Lower lobe of right lung (tissue), 2 donors: ENCODE measurements around the gene CCDC38. TPM values are rescaled to one million over a fixed set of nuclear protein-coding genes. Genes with fewer than 3 reads are reported as not detected.

Experiments
- ATAC-seq, 2 donors: fragments of 200-7000 bp; cut with Tn5 transposase; one replicate each; pipeline ENCODE4 v1.9.1; 2020 to 2022; ENCODE audit warnings: mild to moderate bottlenecking in 2 of 2, moderate library complexity in 2 of 2
- DNase-seq: peaks from one replicate; pipeline ENCODE4 v3.0.0-alpha.2; 2020
- H3K27ac ChIP-seq: fragments of 200-600 bp; one replicate; pipeline ENCODE4 v1.8.0; 2022
- H3K27me3 ChIP-seq: fragments of 200-600 bp; one replicate; pipeline ENCODE4 v1.8.0; 2022; ENCODE audit warnings: low read depth
- H3K36me3 ChIP-seq: fragments of 200-600 bp; one replicate; pipeline ENCODE4 v1.8.0; 2022; ENCODE audit warnings: mild to moderate bottlenecking
- H3K4me1 ChIP-seq: fragments of 200-600 bp; one replicate; pipeline ENCODE4 v1.8.0; 2022
- H3K4me3 ChIP-seq: fragments of 200-600 bp; one replicate; pipeline ENCODE4 v1.8.0; 2022; ENCODE audit warnings: mild to moderate bottlenecking
- H3K9me3 ChIP-seq: fragments of 200-600 bp; one replicate; pipeline ENCODE4 v1.8.0; 2022
- intact Hi-C: fragments of 100-400 bp; cut with DNase I; formaldehyde crosslinking; loops from one replicate; pipeline ENCODE4 v1.11.0; 2022
- long read RNA-seq: library from polyadenylated mRNA; unstranded; transcript quantifications from one replicate; pipeline ENCODE4 v2.0.0, GENCODE V29; 2021
- total RNA-seq: library from RNA; stranded (reverse); fragmentation: NEBNext Ultra II Directional; extraction: Animal tissue kit (Norgen Biotek cat#: 25700); gene quantifications from one replicate; pipeline ENCODE4 v1.2.1, GENCODE V29; 2021
- TF ChIP-seq, protein P1 (sequence below): fragments of 200-600 bp; IDR thresholded peaks from one replicate; pipeline ENCODE4 v1.8.0; 2022; ENCODE audit warnings: antibody characterized with exemption, mild to moderate bottlenecking
- donor health status: DM: no; HTN: yes; CAD: no; lungs with severe emphysema.

CCDC38 gene
- total RNA-seq: 0.24 TPM
- long read RNA-seq, partial matches to known transcripts: 0 of 1 reads
- long read RNA-seq, other reads (novel, unspliced or antisense): 1 of 1 reads

GRCh38 chr12:95942524-95943329 lies at the start of gene CCDC38:
CCDC38 (minus strand) TSS chr12:95942614; CDS start chr12:95936509, 6,105 bp downstream.
- DNase-seq: peak; percentile 87
- H3K27ac ChIP-seq: peak within 1 kb of the TSS; percentile 84
- peaks cover 7% of the 10 kb centered on the region for H3K4me1 ChIP-seq
- peak; percentile 99 for ATAC-seq
- intact Hi-C loops: no loop called here
- TF ChIP-seq, protein P1, sequence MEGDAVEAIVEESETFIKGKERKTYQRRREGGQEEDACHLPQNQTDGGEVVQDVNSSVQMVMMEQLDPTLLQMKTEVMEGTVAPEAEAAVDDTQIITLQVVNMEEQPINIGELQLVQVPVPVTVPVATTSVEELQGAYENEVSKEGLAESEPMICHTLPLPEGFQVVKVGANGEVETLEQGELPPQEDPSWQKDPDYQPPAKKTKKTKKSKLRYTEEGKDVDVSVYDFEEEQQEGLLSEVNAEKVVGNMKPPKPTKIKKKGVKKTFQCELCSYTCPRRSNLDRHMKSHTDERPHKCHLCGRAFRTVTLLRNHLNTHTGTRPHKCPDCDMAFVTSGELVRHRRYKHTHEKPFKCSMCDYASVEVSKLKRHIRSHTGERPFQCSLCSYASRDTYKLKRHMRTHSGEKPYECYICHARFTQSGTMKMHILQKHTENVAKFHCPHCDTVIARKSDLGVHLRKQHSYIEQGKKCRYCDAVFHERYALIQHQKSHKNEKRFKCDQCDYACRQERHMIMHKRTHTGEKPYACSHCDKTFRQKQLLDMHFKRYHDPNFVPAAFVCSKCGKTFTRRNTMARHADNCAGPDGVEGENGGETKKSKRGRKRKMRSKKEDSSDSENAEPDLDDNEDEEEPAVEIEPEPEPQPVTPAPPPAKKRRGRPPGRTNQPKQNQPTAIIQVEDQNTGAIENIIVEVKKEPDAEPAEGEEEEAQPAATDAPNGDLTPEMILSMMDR: no peak
- H3K9me3 ChIP-seq: no peaks in the 10 kb centered on the region
- H3K4me3 ChIP-seq: peak within 1 kb of the TSS; percentile 94
- no peaks in the 10 kb centered on the region for H3K27me3 ChIP-seq
- no peaks in the 10 kb centered on the region for H3K36me3 ChIP-seq

GRCh38 chr12:95990136-95990535 lies 47.7 kb upstream of the CCDC38 start:
- H3K27me3 ChIP-seq: no peaks in the 10 kb centered on the region
- no peaks in the 10 kb centered on the region for H3K9me3 ChIP-seq
- H3K4me3 ChIP-seq: no peak overlapping the region
- TF ChIP-seq, protein P1: no peak
- no peak overlapping the region for H3K27ac ChIP-seq
- no peak for DNase-seq
- intact Hi-C loops: no loop called here
- H3K4me1 ChIP-seq: no peaks in the 10 kb centered on the region
- no peaks in the 10 kb centered on the region for H3K36me3 ChIP-seq
- ATAC-seq: no peak

GRCh38 chr12:95989504-95990123 lies 47.2 kb upstream of the CCDC38 start:
- no peak overlapping the region for H3K27ac ChIP-seq
- H3K36me3 ChIP-seq: no peaks in the 10 kb centered on the region
- TF ChIP-seq, protein P1: no peak
- no peaks in the 10 kb centered on the region for H3K27me3 ChIP-seq
- ATAC-seq (no peak), DNase-seq (no peak)
- H3K9me3 ChIP-seq: no peaks in the 10 kb centered on the region
- intact Hi-C loops: no loop called here
- no peak overlapping the region for H3K4me3 ChIP-seq
- no peaks in the 10 kb centered on the region for H3K4me1 ChIP-seq

DNA sequence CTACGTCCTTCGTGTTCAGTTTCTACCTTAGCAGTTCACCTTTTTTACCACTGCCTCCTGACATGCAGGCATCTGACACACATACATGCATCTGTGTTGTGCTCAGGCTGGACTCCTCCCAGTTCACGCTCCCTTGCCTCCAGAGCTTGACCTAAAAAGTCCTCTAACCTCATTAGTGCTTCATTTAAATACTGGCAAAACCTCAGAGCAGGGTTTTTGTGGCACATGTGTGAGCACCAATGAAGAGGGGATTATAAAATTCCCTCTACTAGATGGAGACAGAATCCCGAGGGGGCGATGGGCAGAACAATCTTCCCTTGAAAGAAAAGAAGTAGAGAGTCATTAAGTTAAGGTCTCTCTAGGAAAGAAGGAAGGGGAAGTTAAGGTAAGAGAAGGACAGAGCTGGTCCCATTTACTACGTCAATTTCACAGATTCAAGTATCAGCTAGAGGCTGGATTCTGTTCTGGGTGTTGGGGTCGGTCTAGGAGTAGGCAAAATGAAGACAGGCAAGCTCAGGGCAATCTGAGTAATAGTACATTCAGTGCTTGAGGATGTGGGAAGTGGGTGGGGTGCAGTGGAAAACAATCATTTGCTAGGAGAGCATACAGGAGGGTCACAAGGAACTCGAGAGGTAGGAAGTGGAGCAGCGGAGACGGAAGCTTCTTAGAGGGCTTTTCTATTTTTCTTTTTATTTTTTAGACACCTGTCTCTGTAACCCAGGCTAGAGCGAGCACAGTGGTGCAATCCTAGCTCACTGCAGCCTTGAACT lies 46.3 kb upstream of the CCDC38 start:
- intact Hi-C loops: no loop called here
- no peak for ATAC-seq
- H3K4me3 ChIP-seq: no peak overlapping the region

More for the DNA sequence above, 46.3 kb upstream of the CCDC38 start:
- Histone ChIP-seq H3K27ac (no peak overlapping the region), H3K9me3 (no peaks in the 10 kb centered on the region), H3K4me1 (no peaks in the 10 kb centered on the region), H3K27me3 (no peaks in the 10 kb centered on the region), H3K36me3 (no peaks in the 10 kb centered on the region)
- TF ChIP-seq, protein P1: no peak
- no peak for DNase-seq
